ENCODE measurements around the gene PCDHB9. TPM values are rescaled to one million over a fixed set of nuclear protein-coding genes. Genes with fewer than 3 reads are reported as not detected.
"Not testable (repeated sequence)": the region's sequence is repeated elsewhere in the genome, so short reads cannot be mapped to it uniquely, and the experiment has no call there.

PCDHB9 gene
- total and polyA plus RNA-seq, 2 donors (not counting 1 experiment from before 2014, with no cell fraction given) = 0.12 TPM

DNA sequence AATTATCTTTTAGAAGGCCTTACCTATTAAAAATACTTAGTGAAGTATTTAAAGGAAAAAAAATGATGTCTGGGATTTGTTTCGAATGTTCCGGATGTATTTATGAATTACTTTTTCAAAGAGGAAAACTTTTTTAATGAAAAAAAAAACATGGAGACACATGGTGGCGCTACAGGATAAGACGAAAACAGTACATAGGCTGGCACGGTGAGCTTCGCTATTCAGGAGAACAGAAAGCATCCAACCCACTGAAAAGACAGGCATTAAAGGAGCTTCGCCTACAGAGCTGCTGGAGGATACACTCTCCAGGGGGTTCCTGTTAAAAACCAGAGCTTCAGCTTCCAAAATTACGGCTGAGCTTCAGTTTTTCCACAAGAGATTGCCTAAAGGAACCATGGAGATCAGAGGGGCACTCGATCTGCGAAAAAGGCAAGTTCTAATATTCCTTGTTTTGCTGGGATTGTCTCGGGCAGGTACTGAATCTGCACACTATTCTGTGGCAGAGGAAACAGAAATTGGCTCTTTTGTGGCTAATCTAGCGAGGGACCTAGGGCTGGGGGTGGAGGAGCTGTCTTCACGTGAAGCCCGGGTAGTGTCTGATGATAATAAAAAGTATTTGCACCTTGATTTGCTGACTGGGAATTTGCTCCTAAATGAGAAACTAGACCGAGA lies 36.3 kb downstream of the PCDHB9 start, which contains the start of gene PCDHB14:
TSS of gene PCDHB14 (plus strand) at position 232 of the 672 bp plus-strand sequence. CDS start at position 395, 163 bp downstream.
- Histone ChIP-seq H3K4me2 (replicated peaks; ENCODE audit: low read depth, low read length, poor library complexity, severe bottlenecking) (peak within 1 kb of the TSS; percentile 38), H3K9ac (ENCODE audit: low read length) (peak within 1 kb of the TSS; percentile 23), H2AFZ (ENCODE audit: insufficient read depth, low read depth, low read length, poor library complexity, severe bottlenecking) (peak within 1 kb of the TSS; percentile 46), H3K27me3 (replicated peaks in 1 of 4; ENCODE audit: control extremely low read depth in 1 of 4, control insufficient read depth in 3 of 4, insufficient read depth in 4 of 4, low read length in 3 of 4) (peaks cover 0 to 28% (median 19%) of the 10 kb centered on the region in 4 experiments), H3K79me2 (ENCODE audit: control insufficient read depth, insufficient read depth, low read length) (no peaks in the 10 kb centered on the region), H3K27ac (ENCODE audit: low read length in 2 of 2) (no peak within 1 kb of the TSS), H4K20me1 (ENCODE audit: control insufficient read depth, insufficient read depth, low read length, poor library complexity, severe bottlenecking) (no peaks in the 10 kb centered on the region), H3K9me3 (ENCODE audit: control extremely low read depth in 1 of 3, control insufficient read depth in 2 of 3, insufficient read depth in 1 of 3, low read length in 2 of 3) (peaks cover 5 to 23% (median 8%) of the 10 kb centered on the region in 3 donors), H3K4me3 (ENCODE audit: control extremely low read depth in 1 of 5, extremely low read depth in 1 of 5, insufficient read depth in 1 of 5, low read depth in 2 of 5, low read length in 4 of 5) (peak within 1 kb of the TSS in 1 of 5 experiments; percentile 15), H3K4me1 (ENCODE audit: control insufficient read depth in 2 of 2, insufficient read depth in 2 of 2, low read length in 2 of 2) (peaks cover 5% of the 10 kb centered on the region in 2 donors), H3K36me3 (replicated peaks in 1 of 2; ENCODE audit: control extremely low read depth in 1 of 2, control insufficient read depth in 1 of 2, extremely low read depth in 1 of 2, insufficient read depth in 2 of 2, low read length in 1 of 2) (no peaks in the 10 kb centered on the region)
- H3K27me3 Mint-ChIP-seq = peaks cover 43% of the 10 kb centered on the region
- H3K4me1 Mint-ChIP-seq = peaks cover 4% of the 10 kb centered on the region
- no peak for TF ChIP-seq EZH2 (IDR thresholded peaks at IDR 0.05; ENCODE audit: borderline replicate concordance, insufficient read depth, low read depth, low read length, poor library complexity, severe bottlenecking)
- TF ChIP-seq, protein P1, sequence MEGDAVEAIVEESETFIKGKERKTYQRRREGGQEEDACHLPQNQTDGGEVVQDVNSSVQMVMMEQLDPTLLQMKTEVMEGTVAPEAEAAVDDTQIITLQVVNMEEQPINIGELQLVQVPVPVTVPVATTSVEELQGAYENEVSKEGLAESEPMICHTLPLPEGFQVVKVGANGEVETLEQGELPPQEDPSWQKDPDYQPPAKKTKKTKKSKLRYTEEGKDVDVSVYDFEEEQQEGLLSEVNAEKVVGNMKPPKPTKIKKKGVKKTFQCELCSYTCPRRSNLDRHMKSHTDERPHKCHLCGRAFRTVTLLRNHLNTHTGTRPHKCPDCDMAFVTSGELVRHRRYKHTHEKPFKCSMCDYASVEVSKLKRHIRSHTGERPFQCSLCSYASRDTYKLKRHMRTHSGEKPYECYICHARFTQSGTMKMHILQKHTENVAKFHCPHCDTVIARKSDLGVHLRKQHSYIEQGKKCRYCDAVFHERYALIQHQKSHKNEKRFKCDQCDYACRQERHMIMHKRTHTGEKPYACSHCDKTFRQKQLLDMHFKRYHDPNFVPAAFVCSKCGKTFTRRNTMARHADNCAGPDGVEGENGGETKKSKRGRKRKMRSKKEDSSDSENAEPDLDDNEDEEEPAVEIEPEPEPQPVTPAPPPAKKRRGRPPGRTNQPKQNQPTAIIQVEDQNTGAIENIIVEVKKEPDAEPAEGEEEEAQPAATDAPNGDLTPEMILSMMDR (IDR thresholded peaks at IDR 0.05) = peak; percentile 38
- POLR2A ChIA-PET = no interaction called here
- intact Hi-C loops (cut with micrococcal nuclease) = no loop called here
- peak within 1 kb of the TSS; percentile 56 for H3K4me3 Mint-ChIP-seq
- CTCF ChIA-PET = interaction anchor here (0.7 to 2.3 kb wide), 7 partner anchors 15 to 341 kb away, joined by 3 to 9 read pairs (median 4); no protein-coding TSS in a partner anchor
- no peak within 1 kb of the TSS for H3K27ac Mint-ChIP-seq
- ATAC-seq (ENCODE audit: low read depth) (no peak), DNase-seq (peak; percentile 20)
- H3K9me3 Mint-ChIP-seq (ENCODE audit: insufficient read depth) = peaks cover 11% of the 10 kb centered on the region
- 44% methylated on average over 14 of the region's 15 CpGs for WGBS (ENCODE audit: insufficient coverage)

GRCh38 chr5:141224844-141225243 lies 37.9 kb downstream of the PCDHB9 start:
- H4K20me1 ChIP-seq (ENCODE audit: control insufficient read depth, insufficient read depth, low read length, poor library complexity, severe bottlenecking); H3K9me3 Mint-ChIP-seq (ENCODE audit: insufficient read depth); H3K27ac Mint-ChIP-seq; H2AFZ ChIP-seq (ENCODE audit: insufficient read depth, low read depth, low read length, poor library complexity, severe bottlenecking); POLR2A ChIA-PET; DNase-seq; H3K4me1 Mint-ChIP-seq; ATAC-seq (ENCODE audit: low read depth); CTCF ChIA-PET; H3K27ac ChIP-seq (ENCODE audit: low read length in 2 of 2); intact Hi-C loops (cut with micrococcal nuclease); H3K36me3 ChIP-seq (replicated peaks in 1 of 2; ENCODE audit: control extremely low read depth in 1 of 2, control insufficient read depth in 1 of 2, extremely low read depth in 1 of 2, insufficient read depth in 2 of 2, low read length in 1 of 2); H3K4me3 ChIP-seq (ENCODE audit: control extremely low read depth in 1 of 5, extremely low read depth in 1 of 5, insufficient read depth in 1 of 5, low read depth in 2 of 5, low read length in 4 of 5); H3K79me2 ChIP-seq (ENCODE audit: control insufficient read depth, insufficient read depth, low read length); H3K4me2 ChIP-seq (replicated peaks; ENCODE audit: low read depth, low read length, poor library complexity, severe bottlenecking); H3K9ac ChIP-seq (ENCODE audit: low read length); H3K4me1 ChIP-seq (ENCODE audit: control insufficient read depth in 2 of 2, insufficient read depth in 2 of 2, low read length in 2 of 2); H3K4me3 Mint-ChIP-seq: not testable (repeated sequence)
- peaks cover 5 to 19% (median 10%) of the 10 kb centered on the region in 3 donors for H3K9me3 ChIP-seq (ENCODE audit: control extremely low read depth in 1 of 3, control insufficient read depth in 2 of 3, insufficient read depth in 1 of 3, low read length in 2 of 3)
- 46% methylated on average over 17 of the region's 40 CpGs for WGBS (ENCODE audit: insufficient coverage)
- H3K27me3 ChIP-seq (replicated peaks in 1 of 4; ENCODE audit: control extremely low read depth in 1 of 4, control insufficient read depth in 3 of 4, insufficient read depth in 4 of 4, low read length in 3 of 4) = peaks cover 0 to 28% (median 19%) of the 10 kb centered on the region in 4 experiments
- peaks cover 34% of the 10 kb centered on the region for H3K27me3 Mint-ChIP-seq

GRCh38 chr5:141225421-141225820 lies 38.5 kb downstream of the PCDHB9 start:
- CTCF ChIA-PET; H3K4me3 ChIP-seq (ENCODE audit: control extremely low read depth in 1 of 5, extremely low read depth in 1 of 5, insufficient read depth in 1 of 5, low read depth in 2 of 5, low read length in 4 of 5); H3K4me3 Mint-ChIP-seq; H3K27ac ChIP-seq (ENCODE audit: low read length in 2 of 2); H3K9ac ChIP-seq (ENCODE audit: low read length); H3K4me2 ChIP-seq (replicated peaks; ENCODE audit: low read depth, low read length, poor library complexity, severe bottlenecking); ATAC-seq (ENCODE audit: low read depth); H3K9me3 Mint-ChIP-seq (ENCODE audit: insufficient read depth); H3K36me3 ChIP-seq (replicated peaks in 1 of 2; ENCODE audit: control extremely low read depth in 1 of 2, control insufficient read depth in 1 of 2, extremely low read depth in 1 of 2, insufficient read depth in 2 of 2, low read length in 1 of 2); DNase-seq; H3K4me1 ChIP-seq (ENCODE audit: control insufficient read depth in 2 of 2, insufficient read depth in 2 of 2, low read length in 2 of 2); H3K27ac Mint-ChIP-seq; H2AFZ ChIP-seq (ENCODE audit: insufficient read depth, low read depth, low read length, poor library complexity, severe bottlenecking); H3K79me2 ChIP-seq (ENCODE audit: control insufficient read depth, insufficient read depth, low read length); POLR2A ChIA-PET; intact Hi-C loops (cut with micrococcal nuclease); H4K20me1 ChIP-seq (ENCODE audit: control insufficient read depth, insufficient read depth, low read length, poor library complexity, severe bottlenecking); H3K4me1 Mint-ChIP-seq: not testable (repeated sequence)
- Histone ChIP-seq H3K27me3 (replicated peaks in 1 of 4; ENCODE audit: control extremely low read depth in 1 of 4, control insufficient read depth in 3 of 4, insufficient read depth in 4 of 4, low read length in 3 of 4) (peaks cover 0 to 28% (median 19%) of the 10 kb centered on the region in 4 experiments), H3K9me3 (ENCODE audit: control extremely low read depth in 1 of 3, control insufficient read depth in 2 of 3, insufficient read depth in 1 of 3, low read length in 2 of 3) (peaks cover 5 to 19% (median 10%) of the 10 kb centered on the region in 3 donors)
- WGBS (ENCODE audit: insufficient coverage) = 51% methylated on average over 10 of the region's 30 CpGs
- peaks cover 30% of the 10 kb centered on the region for H3K27me3 Mint-ChIP-seq

Measured in B cell (primary cell).